Activated CD8-positive, alpha-beta memory T cell treated with anti-CD3 and anti-CD28 coated beads, Interleukin-2, amount 50 U/mL, for 48 hours (primary cell): ENCODE results near the gene SLC2A8.
A peak's percentile ranks its signal among the peaks of the same experiment; 100 is the strongest.

Experiments used
- DNase-seq: peaks from one replicate; pipeline ENCODE4 v3.0.0-alpha.2; 2020

Gene SLC2A8, protein sequence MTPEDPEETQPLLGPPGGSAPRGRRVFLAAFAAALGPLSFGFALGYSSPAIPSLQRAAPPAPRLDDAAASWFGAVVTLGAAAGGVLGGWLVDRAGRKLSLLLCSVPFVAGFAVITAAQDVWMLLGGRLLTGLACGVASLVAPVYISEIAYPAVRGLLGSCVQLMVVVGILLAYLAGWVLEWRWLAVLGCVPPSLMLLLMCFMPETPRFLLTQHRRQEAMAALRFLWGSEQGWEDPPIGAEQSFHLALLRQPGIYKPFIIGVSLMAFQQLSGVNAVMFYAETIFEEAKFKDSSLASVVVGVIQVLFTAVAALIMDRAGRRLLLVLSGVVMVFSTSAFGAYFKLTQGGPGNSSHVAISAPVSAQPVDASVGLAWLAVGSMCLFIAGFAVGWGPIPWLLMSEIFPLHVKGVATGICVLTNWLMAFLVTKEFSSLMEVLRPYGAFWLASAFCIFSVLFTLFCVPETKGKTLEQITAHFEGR

GRCh38 chr9:127396808-127397645 is at the start of gene SLC2A8:
SLC2A8 (plus strand) TSS chr9:127397169; CDS start chr9:127397231, 62 bp downstream.
- DNase-seq, result peak; percentile 92

GRCh38 chr9:127347831-127348776 is 48.9 kb upstream of the SLC2A8 start:
- DNase-seq, result no peak

- no peak for DNase-seq
These were observed 47.4 kb upstream of the SLC2A8 start for GRCh38 chr9:127349483-127350113.

- DNase-seq, result no peak
These were observed 45.5 kb upstream of the SLC2A8 start for GRCh38 chr9:127351182-127352166.

GRCh38 chr9:127353882-127354281 is 43.1 kb upstream of the SLC2A8 start:
- no peak for DNase-seq

DNA sequence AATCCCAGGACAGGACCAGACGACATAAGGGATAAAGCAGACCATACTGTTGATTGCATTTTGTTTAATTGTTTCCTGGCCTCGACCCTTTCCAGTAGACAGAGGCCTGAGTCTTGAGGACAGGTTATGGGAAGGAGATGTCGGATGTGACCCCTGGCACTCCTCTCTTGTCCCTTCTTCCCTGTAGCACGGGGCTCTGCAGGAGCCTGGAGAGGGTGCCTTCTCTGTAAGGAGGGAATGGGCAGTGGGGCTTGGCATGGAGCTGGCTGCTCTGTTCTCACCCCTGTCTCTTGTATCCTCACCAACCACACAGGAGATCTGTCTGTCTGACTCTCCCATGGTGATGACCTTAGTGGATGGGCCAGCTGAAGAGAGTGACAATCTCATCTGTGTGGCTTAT is 40.1 kb upstream of the SLC2A8 start:
- no peak for DNase-seq

- DNase-seq, result no peak
These were observed 38.9 kb upstream of the SLC2A8 start for GRCh38 chr9:127358023-127358535.

DNA sequence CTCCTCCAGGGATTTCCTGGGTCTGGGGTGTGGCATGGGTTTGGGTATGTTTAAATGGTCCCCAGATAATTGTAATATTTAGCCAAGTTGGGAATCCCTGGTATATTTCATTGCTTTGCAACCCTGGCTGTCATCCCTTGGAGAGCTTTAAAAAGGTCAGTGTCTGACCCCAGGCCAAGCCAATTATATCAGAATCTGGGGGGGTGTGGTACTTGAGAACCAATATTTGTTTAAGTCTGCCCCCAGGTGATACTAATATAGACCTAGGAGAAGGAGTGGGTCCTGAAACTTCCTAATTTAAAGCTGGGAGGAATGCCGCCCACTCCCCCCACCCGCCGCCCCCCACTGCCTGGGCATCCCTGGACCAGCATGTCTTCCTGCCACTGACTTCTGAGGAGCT is 38.2 kb upstream of the SLC2A8 start:
- DNase-seq, result no peak

DNA sequence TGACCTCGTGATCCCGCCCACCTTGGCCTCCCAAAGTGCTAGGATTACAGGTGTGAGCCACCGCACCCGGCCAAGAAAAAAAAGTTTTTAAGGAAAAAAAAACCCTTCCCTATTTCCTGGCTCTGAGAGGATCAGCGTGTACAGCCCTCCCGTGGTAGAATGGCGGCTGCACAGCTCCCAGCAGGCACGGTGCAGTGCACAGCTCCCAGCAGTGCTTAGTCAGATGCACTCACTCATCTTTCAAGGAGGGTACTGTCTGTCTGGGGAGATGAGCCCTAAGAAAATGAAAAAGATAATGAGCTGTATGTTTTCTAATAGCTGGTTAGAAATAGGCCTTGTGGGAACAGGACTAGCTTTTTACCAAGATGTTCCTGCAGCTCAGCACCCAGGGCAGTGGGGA is 36.7 kb upstream of the SLC2A8 start:
- DNase-seq, result no peak

GRCh38 chr9:127360829-127361228 is 36.1 kb upstream of the SLC2A8 start:
- DNase-seq, result no peak

DNA sequence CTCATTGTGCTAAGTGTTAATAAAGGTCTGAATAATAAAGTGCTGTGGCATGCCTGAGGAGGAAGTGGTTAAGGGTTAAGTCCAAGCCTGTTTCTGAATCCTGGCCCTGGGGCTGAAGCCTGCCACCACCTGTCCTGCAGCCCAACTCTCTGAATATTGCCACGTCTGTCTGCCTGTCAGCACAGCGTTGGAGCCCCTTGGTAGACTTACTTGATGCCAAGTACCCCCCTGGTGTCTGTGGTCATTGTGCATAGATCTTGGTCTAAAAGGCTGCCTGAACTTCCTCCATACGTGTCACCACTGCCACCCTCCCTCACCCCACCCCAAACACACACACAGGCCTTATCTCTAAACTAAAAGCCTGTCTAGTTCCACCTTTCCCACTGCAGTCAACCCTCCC is 35.4 kb upstream of the SLC2A8 start:
- DNase-seq, result no peak

GRCh38 chr9:127362829-127363228 is 34.1 kb upstream of the SLC2A8 start:
- no peak for DNase-seq

- DNase-seq, result no peak
These were observed 31.5 kb upstream of the SLC2A8 start for GRCh38 chr9:127365461-127365860.

DNA sequence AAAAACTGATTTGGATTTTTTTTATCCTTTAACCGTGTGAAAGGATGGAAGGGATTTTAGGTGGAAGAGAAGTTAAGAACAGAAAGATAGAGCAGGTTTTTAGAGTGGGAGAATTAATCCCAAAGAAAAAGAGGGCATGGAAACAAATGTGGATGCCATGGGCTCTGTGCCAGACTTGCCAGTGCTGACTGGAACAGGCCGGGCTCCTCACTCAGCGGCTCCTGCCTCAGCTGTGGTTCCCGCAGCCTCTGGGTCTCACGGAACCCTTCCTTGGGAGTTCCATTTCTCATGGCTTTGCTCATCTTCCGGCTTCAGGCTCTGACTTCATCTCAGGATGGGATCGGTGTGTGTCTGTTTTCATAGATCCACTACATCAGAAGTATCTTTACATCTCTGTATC is 30.4 kb upstream of the SLC2A8 start:
- DNase-seq, result no peak

DNA sequence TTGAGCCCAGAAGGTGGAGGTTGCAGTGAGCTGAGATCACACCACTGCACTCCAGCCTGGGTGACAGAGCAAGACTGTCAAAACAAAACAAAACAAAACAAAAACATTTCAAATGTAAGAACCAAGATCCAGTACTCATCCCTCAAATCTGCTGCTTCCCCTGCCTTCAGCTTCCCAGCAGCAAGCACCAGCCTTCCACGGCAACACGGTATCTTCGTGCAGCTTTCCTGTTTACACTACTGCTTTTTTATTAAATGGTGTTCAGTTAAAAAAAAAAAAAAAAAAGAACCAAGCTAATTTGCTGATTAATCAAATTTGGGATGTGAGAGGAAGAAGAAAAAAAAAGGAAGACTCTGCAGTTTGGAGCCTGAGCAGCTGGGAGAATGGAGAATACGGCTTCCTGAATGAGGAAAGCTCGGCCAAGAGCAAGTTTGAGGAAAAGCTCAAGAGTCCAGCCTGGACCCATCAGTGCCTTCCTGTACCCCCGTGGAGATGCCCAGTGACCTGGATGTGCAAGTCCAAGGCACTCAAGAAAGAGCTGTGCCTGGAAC is 28.0 kb upstream of the SLC2A8 start:
- DNase-seq, result no peak

DNA sequence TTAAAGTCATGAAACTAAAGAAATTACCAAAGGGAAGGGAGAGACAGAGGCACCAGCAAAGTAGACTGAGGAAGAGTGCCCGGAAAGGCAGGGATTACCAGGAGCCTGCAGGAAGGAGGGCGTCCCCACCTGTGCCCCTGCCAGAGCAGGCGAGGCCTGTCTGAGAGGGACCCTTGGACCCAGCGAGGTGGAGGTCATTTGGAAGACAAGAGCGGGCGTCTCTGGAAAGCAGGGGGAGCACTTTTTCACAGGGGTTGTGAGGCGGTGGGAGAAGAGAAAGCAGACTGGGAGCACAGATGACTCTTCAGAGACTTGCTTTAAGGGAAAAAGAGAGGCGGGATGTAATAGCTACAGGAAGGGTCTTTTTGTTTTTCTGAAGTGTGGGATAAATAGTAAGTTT is 27.5 kb upstream of the SLC2A8 start:
- DNase-seq, result no peak

DNA sequence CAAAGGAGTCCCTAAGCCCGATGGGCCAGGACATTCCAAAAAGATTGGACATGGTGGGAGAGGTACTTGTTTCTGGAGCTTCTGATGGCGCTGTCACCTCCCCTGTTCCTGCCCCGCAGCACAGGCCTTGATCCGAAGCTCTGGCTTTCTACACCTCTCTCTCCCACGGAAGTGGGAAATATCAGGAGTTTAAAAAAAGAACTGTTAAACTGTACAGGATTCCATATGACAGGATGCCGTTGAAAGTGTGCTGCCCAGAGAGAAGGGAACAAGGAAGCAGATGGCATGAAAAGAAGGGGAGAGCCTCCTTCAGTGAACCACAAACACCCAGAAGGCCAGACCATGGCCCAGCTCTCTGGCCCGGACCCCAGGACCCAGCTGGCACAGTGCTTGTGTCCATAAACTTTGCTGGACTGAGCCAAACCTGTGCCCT is 26.8 kb upstream of the SLC2A8 start:
- no peak for DNase-seq

DNA sequence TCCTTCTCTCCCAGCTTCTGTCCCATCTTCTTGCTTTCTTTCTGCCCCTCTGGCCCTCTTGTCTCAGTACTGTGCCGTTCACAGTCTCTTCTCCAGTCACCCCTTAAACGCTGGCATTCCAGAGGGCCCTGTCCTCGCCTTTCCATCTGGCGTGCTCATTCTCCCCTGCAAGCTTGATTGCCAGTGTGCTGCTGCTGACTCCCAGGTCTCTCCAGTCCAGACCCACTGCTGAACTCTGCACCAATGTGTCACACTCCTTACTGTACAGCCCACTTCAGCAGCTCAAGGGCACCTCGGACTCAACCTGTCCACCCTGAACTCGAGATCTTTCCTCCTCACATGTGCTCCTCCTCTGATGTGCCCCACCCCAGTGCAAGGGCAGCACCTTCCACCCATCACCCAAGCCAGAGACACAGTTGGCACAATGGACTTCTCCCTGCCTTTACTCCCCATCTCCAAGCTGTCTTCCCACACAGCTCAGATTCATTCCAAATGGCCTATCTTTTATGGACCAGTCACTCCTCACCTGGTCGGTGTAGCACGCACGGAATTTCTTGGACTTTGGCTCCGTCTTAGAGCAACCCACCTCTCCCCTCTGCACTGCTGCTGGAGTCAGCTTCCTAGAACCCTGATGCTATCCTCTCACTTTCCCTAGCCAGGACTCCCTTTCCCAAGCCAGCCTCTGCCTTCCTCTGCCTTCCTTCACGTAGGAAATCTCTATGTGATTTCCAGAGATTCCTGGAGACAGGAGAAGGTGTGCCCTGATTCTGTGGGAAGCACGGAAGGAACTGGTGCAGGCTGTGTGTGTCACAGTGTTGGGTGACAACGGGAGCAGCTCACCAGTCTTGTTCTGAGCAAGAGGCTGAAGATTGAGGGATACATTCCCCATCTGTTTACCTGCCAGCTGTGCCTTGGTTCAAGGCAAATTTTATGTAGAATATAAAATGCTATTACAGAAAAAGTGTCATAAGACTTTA is 26.0 kb upstream of the SLC2A8 start:
- DNase-seq, result no peak

GRCh38 chr9:127380479-127380878 is 16.5 kb upstream of the SLC2A8 start:
- DNase-seq, result no peak
